ENCODE results near the gene EXOC3L1.

EXOC3L1 gene, protein sequence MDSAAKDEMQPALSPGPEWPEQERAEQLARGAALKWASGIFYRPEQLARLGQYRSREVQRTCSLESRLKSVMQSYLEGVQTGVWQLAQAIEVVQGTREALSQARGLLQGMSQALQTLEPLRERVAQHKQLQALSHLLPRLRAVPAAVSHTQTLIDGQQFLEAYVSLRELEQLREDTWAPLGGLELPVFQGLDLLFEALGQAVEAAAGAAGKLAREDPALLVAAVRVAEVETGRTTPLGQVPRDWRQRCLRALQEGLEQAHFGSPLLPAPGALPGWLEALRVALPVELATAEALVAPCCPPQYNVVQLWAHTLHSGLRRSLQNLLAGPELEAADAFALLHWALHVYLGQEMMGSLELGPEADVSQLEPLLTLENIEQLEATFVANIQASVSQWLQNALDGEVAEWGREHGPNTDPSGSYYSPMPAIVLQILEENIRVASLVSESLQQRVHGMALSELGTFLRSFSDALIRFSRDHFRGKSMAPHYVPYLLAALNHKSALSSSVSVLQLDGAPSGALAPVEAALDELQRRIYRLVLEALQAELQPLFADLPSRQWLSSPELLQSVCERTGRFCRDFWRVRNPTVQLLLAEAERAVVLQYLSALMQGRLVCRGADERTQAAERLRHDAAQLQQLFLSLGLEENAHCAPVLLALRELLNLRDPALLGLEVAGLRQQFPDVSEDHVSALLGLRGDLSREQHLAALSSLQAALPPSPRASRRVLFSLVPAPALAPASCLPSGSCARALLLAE

DNA sequence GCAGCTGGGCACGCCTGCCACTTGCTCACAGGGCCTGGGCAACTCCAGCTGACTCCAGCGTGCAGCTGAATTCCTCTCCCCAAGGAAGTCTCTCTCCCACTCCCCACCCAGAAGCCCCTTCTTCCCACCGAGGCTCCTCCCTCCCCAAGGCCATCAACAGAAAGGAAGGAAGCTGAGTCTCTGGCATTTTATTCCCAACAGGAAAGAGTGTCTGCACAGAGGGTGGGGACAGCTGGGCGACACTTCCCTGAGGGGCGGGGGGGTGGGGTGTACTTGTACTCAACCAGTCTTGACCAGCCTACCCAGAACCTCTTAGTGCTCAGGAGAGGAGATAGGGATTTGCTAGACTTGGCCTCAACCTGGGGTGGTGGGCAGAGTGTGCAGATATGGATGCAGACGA is at the start of gene EXOC3L1:
EXOC3L1 (minus strand) TSS at position 96 of the 400 bp plus-strand sequence. CDS start 460 bp downstream, outside the sequence.
- ChIA-PET POLR2A (interaction anchor here (0.6 kb wide), 1 partner anchor 57 kb away, joined by 4 read pairs; no protein-coding TSS in a partner anchor), CTCF (interaction anchor here (0.7 to 1.2 kb wide), 2 partner anchors 35 to 174 kb away, joined by 5 to 6 read pairs; no protein-coding TSS in a partner anchor)
- Histone ChIP-seq H3K36me3 (ENCODE audit: control insufficient read depth in 2 of 2, insufficient read depth in 1 of 2, low read length in 2 of 2) (peaks cover 4 to 23% of the 10 kb centered on the region in 2 experiments; a peak in 2 of 3 replicates), H3K4me1 (ENCODE audit: control insufficient read depth, insufficient read depth, low read length) (peaks cover 7% of the 10 kb centered on the region), H3K4me3 (ENCODE audit: low read depth, low read length) (no peak within 1 kb of the TSS), H3K27ac (ENCODE audit: extremely low read depth, low read depth, low read length) (no peak within 1 kb of the TSS), H3K9me3 (ENCODE audit: control insufficient read depth, insufficient read depth, low read depth, low read length) (no peaks in the 10 kb centered on the region)
- TF ChIP-seq TCF7L2 (IDR thresholded peaks at IDR 0.05; ENCODE audit: borderline replicate concordance, low read depth, low read length), result no peak
- no peak for TF ChIP-seq ZNF501 (tag by site-specific recombination; IDR thresholded peaks at IDR 0.05)
- TF ChIP-seq ZNF548 (tag by site-specific recombination; IDR thresholded peaks at IDR 0.05), result no peak

DNA sequence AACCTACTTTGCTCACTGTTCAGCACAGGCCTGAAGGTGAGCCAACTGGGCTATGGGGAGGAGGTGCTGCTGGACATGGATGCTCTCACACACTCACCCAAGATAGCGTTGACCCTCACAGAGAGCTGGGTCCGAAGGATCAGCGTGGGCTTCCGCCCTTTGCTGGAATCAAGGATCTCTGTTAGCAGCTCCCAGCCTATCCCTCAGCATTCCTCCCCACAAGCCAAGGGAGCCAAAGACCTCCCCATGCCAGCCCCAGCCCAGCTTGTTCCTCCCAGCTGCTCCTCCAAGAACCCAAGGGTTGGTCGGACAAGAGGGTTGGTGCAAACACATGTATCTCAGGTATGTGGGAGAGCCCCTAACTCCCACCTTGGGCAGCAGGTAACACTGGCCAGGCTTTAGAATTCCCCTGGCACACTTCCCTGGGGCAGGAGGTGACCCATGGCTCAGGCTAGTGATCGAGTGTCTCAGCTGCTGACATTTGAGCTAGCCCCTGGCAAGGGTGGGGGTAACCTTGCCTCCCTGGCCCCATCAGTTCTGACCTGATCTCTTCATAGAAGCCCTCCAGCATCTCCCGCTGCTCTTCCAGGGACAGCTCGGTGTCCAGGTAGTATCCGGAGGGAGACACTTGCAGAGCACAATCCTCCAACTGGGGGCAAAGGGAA is 49.0 kb upstream of the EXOC3L1 start:
- Histone ChIP-seq H3K4me1 (ENCODE audit: control insufficient read depth, insufficient read depth, low read length) (no peaks in the 10 kb centered on the region; the same call in 1 of the 2 replicates), H3K36me3 (ENCODE audit: control insufficient read depth in 2 of 2, insufficient read depth in 1 of 2, low read length in 2 of 2) (peaks cover 4 to 60% of the 10 kb centered on the region in 2 experiments; a peak in 2 of 3 replicates), H3K4me3 (ENCODE audit: low read depth, low read length) (no peak overlapping the region), H3K9me3 (ENCODE audit: control insufficient read depth, insufficient read depth, low read depth, low read length) (no peaks in the 10 kb centered on the region), H3K27ac (ENCODE audit: extremely low read depth, low read depth, low read length) (no peak overlapping the region)
- POLR2A ChIA-PET, result interaction anchor here (1.9 to 4.0 kb wide), 2 partner anchors 11 to 12 kb away, joined by 6 to 25 read pairs; partner anchors contain the start of gene TMEM208
- TF ChIP-seq ZNF473 (tag by site-specific recombination; IDR thresholded peaks at IDR 0.05) (no peak), ZNF354C (tag by site-specific recombination; IDR thresholded peaks at IDR 0.05; ENCODE audit: borderline replicate concordance, low read depth) (no peak), ZNF274 (IDR thresholded peaks at IDR 0.05; ENCODE audit: low read length) (no peak), ZNF274 (tag by site-specific recombination; IDR thresholded peaks at IDR 0.05; ENCODE audit: borderline replicate concordance) (no peak), SETDB1 (IDR thresholded peaks at IDR 0.05; ENCODE audit: insufficient read length, low read length) (no peak), ZNF629 (tag by site-specific recombination; IDR thresholded peaks at IDR 0.05) (no peak)
- TF ChIP-seq, protein P1, sequence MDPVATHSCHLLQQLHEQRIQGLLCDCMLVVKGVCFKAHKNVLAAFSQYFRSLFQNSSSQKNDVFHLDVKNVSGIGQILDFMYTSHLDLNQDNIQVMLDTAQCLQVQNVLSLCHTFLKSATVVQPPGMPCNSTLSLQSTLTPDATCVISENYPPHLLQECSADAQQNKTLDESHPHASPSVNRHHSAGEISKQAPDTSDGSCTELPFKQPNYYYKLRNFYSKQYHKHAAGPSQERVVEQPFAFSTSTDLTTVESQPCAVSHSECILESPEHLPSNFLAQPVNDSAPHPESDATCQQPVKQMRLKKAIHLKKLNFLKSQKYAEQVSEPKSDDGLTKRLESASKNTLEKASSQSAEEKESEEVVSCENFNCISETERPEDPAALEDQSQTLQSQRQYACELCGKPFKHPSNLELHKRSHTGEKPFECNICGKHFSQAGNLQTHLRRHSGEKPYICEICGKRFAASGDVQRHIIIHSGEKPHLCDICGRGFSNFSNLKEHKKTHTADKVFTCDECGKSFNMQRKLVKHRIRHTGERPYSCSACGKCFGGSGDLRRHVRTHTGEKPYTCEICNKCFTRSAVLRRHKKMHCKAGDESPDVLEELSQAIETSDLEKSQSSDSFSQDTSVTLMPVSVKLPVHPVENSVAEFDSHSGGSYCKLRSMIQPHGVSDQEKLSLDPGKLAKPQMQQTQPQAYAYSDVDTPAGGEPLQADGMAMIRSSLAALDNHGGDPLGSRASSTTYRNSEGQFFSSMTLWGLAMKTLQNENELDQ (tag by site-specific recombination; IDR thresholded peaks at IDR 0.05; ENCODE audit: low read depth), result no peak
- CTCF ChIA-PET, result interaction anchor here (0.5 to 1.5 kb wide), 6 partner anchors 12 to 464 kb away, joined by 3 to 5 read pairs (median 4); partner anchors contain the start of genes NOL3 and TMEM208

DNA sequence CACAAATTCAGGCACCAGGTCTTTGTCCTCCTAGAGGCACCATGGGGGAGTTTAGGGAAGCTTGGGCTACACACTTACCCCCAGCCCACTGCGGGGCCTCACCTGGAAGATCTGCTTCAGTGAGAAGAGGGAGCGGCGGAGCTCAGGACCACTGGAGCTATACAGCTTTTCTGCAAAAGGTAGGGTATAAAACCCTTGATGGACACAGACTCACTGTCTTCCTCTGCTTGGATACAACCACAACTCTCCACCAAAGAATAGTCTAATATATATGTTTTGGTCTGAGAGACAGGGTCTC is 48.3 kb upstream of the EXOC3L1 start:
- ChIA-PET CTCF (interaction anchor here (1.1 to 1.2 kb wide), 2 partner anchors 8 to 15 kb away, joined by 3 to 5 read pairs; no protein-coding TSS in a partner anchor), POLR2A (interaction anchor here (3.1 to 4.0 kb wide), 2 partner anchors 9 to 11 kb away, joined by 22 to 25 read pairs; partner anchors contain the start of genes FHOD1 and TMEM208)
- TF ChIP-seq ZNF394 (tag by site-specific recombination; IDR thresholded peaks at IDR 0.05; ENCODE audit: borderline replicate concordance) (no peak), ZNF707 (tag by site-specific recombination; IDR thresholded peaks at IDR 0.05) (no peak), BCL11A (tag by site-specific recombination; IDR thresholded peaks at IDR 0.05; ENCODE audit: low read depth) (no peak), ZNF184 (tag by site-specific recombination; IDR thresholded peaks at IDR 0.05) (no peak), KLF16 (tag by site-specific recombination; IDR thresholded peaks at IDR 0.05) (no peak), ZNF302 (tag by site-specific recombination; IDR thresholded peaks at IDR 0.05; ENCODE audit: low read depth) (no peak), GLIS1 (tag by site-specific recombination; IDR thresholded peaks at IDR 0.05) (no peak), BCL11B (tag by site-specific recombination; IDR thresholded peaks at IDR 0.05; ENCODE audit: low read depth) (no peak), ZSCAN30 (tag by site-specific recombination; IDR thresholded peaks at IDR 0.05) (no peak)
- TF ChIP-seq, protein P2, sequence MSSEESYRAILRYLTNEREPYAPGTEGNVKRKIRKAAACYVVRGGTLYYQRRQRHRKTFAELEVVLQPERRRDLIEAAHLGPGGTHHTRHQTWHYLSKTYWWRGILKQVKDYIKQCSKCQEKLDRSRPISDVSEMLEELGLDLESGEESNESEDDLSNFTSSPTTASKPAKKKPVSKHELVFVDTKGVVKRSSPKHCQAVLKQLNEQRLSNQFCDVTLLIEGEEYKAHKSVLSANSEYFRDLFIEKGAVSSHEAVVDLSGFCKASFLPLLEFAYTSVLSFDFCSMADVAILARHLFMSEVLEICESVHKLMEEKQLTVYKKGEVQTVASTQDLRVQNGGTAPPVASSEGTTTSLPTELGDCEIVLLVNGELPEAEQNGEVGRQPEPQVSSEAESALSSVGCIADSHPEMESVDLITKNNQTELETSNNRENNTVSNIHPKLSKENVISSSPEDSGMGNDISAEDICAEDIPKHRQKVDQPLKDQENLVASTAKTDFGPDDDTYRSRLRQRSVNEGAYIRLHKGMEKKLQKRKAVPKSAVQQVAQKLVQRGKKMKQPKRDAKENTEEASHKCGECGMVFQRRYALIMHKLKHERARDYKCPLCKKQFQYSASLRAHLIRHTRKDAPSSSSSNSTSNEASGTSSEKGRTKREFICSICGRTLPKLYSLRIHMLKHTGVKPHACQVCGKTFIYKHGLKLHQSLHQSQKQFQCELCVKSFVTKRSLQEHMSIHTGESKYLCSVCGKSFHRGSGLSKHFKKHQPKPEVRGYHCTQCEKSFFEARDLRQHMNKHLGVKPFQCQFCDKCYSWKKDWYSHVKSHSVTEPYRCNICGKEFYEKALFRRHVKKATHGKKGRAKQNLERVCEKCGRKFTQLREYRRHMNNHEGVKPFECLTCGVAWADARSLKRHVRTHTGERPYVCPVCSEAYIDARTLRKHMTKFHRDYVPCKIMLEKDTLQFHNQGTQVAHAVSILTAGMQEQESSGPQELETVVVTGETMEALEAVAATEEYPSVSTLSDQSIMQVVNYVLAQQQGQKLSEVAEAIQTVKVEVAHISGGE (tag by site-specific recombination; conservative IDR thresholded peaks at IDR 0.05; ENCODE audit: low read depth), result no peak
- Histone ChIP-seq H3K27ac (ENCODE audit: extremely low read depth, low read depth, low read length) (no peak overlapping the region), H3K36me3 (ENCODE audit: control insufficient read depth in 2 of 2, insufficient read depth in 1 of 2, low read length in 2 of 2) (peaks cover 4 to 65% of the 10 kb centered on the region in 2 experiments; a peak in 2 of 3 replicates), H3K9me3 (ENCODE audit: control insufficient read depth, insufficient read depth, low read depth, low read length) (no peaks in the 10 kb centered on the region), H3K4me3 (ENCODE audit: low read depth, low read length) (no peak overlapping the region), H3K4me1 (ENCODE audit: control insufficient read depth, insufficient read depth, low read length) (no peaks in the 10 kb centered on the region)

All from HEK293 (cell line).